GM19240 (cell line): Measurements from ENCODE around the gene KAT5.
"Not testable (repeated sequence)": the region's sequence is repeated elsewhere in the genome, so short reads cannot be mapped to it uniquely, and the experiment has no call there.

Source experiments
- DNase-seq: peaks from one replicate; pipeline ENCODE4 v3.0.0; 2011; ENCODE audit warnings: low spot score; ENCODE audit not compliant: insufficient read length

The KAT5 gene

GRCh38 chr11:65743681-65744025 is 31.6 kb downstream of the KAT5 start:
- no peak for DNase-seq

GRCh38 chr11:65744026-65744698 is 32.1 kb downstream of the KAT5 start:
- no peak for DNase-seq

- DNase-seq: no peak
Measured at GRCh38 chr11:65744699-65745042, 32.6 kb downstream of the KAT5 start.

- no peak for DNase-seq
Measured at GRCh38 chr11:65745049-65745448, 33.0 kb downstream of the KAT5 start.

GRCh38 chr11:65762169-65762568 is 50.1 kb downstream of the KAT5 start:
- DNase-seq: not testable (repeated sequence)

GRCh38 chr11:65762816-65763215 is 50.8 kb downstream of the KAT5 start:
- not testable (repeated sequence) for DNase-seq

- no peak for DNase-seq
Measured at GRCh38 chr11:65764434-65764833, 52.4 kb downstream of the KAT5 start.

GRCh38 chr11:65766535-65766934 is 54.5 kb downstream of the KAT5 start:
- no peak for DNase-seq

- no peak for DNase-seq
Measured at GRCh38 chr11:65767406-65767805, 55.4 kb downstream of the KAT5 start.

- not testable (repeated sequence) for DNase-seq
Measured at GRCh38 chr11:65767806-65768205, 55.8 kb downstream of the KAT5 start.
